GM18858 (cell line): Measurements from ENCODE around the gene TMEM182.

Experiments used
- ATAC-seq: cut with Tn5 transposase; IDR thresholded peaks from one replicate; pipeline ENCODE4 v1.9.1; 2021; ENCODE audit not compliant: unreplicated experiment

Gene TMEM182

DNA sequence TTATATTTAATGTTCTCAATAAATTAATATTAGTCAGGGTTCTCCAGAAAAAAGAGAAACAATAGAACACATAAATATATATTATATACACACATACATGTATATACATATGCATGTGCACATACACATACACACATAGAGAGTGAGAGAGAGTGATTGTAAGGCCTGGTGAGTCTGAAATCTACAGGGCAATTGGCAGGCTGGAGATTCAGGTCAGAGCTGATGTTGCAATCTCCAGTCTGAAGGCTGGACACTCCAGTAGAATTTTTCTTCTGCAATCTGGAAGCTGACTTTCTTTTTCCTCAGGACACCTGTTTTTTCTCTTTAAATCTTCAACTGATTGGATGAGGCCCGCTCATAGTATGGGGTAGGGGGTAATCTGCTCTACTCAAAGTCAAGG is 3.2 kb downstream of the TMEM182 start:
- no peak for ATAC-seq

- ATAC-seq: no peak
These were observed 6.4 kb downstream of the TMEM182 start for GRCh38 chr2:102768253-102768652.

DNA sequence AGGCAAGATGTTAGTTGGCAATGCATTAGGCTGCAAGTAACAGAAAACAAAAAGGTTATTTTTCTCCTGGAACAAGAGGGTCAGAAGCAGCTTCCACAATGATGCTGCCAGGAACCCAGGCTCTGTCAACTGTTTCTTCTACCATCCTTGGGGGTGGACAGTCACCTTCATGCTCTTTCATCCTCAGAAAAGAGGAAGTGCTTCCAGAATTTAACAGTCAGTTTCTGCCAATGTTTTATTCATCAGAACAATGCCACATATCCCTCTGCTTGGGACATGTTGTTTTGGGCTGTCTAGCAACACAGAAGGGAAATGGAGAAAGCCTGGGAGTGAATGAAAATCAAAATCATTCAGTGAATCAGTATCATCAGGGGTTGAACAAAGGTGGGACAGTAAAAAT is 7.1 kb downstream of the TMEM182 start:
- ATAC-seq: no peak

DNA sequence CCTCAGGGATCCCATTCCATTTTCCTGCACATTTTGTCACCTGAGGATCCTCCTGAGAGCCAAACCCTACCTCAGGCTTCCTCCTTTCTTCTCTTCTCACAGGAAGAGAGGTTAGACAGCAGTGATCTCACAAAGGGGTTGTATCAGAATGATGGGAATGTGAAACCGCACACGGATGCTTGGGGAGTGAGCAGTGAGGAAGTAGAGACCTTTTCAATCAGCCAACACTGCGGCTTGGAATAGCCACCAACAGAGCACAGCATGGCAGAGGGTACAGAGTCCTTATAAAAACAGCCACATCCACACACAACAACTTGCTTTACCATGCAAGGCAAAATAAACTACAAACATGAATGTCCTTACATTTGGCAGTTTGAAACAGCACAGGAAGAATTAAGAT is 8.7 kb downstream of the TMEM182 start:
- no peak for ATAC-seq

DNA sequence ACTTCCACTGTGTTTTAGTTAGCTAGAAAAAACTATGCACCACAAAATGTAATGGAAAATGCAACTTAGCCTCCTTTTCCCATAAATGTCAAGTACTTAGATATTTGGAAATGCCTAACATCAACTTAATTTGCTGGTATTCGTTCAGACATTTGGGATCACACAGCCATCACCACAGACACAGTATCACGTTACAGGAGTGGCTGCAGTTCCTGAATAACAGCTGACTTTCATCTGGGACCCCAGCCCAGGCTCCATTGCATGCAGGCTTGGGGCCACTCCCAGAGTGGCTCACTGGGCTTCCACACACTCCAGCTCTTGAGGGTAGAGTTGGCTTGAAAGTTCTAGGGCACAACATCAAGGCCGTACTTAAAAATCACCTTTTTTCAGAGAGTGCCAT is 9.3 kb downstream of the TMEM182 start:
- no peak for ATAC-seq

- ATAC-seq: no peak
These were observed 10.8 kb downstream of the TMEM182 start for GRCh38 chr2:102772659-102773058.

DNA sequence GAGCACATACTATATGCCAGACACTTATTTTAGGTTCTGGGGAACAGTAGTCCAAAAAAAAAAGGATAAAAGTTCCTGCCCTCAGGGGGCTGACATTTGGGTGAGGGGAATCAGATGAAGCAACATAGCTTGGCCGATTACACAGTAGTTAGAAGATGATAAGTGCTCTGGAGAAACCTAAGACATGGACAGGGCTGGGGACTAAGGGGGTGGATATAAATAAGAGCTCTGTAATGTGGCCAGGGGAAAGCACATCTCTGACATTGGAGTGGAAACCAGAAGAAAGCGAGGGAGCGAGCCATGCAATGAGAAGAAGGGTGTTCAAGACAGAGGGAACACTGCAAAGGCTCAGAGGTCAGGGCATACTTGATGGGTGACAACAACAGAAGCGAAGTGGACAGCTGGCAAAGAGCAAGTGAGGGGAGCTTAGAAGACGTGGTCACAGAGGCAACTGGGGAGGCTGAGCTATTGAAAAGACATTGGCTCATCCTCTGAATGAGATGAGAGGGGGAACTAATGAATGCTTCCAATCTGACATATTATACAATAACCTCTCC is 11.4 kb downstream of the TMEM182 start:
- no peak for ATAC-seq

- no peak for ATAC-seq
These were observed 16.4 kb downstream of the TMEM182 start for GRCh38 chr2:102778260-102778659.

GRCh38 chr2:102780467-102780866 is 18.6 kb downstream of the TMEM182 start:
- no peak for ATAC-seq

DNA sequence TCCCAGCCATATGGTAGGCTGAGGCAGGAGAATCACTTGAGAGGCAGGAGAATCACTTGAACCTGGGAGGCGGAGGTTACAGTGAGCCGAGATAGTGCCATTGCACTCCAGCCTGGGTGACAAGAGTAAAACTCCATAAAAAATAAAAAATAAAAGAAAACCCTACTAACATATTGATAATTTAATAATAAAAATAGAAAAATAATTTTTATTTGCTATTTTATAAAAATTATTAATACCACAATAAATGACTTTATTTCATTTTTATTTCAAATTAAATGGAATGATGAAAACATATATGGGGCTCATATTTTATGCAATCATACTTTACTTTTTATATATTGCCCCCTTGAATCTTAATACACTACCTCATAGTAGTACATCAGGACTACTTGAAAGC is 20.4 kb downstream of the TMEM182 start:
- no peak for ATAC-seq

DNA sequence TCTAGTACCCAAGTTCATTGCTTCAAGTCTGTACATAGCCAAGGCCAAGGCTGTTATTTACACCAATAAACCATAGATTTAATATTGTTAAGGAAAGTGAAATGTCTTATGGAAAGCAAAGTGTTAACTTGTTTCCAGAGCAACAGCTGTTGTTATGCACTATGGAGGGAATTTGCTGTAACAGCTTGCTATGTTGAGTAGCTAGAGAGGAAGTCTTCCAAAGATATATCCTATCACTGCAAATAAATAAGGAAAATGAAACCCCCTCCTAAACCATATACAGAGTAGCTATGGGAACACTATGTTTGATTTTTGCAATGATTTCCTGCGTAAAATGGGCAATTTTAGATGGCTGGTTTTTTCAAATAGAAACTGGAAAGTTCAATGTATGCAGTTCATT is 21.1 kb downstream of the TMEM182 start:
- no peak for ATAC-seq

- ATAC-seq: no peak
These were observed 21.8 kb downstream of the TMEM182 start for GRCh38 chr2:102783506-102784183.

GRCh38 chr2:102784940-102785339 is 23.1 kb downstream of the TMEM182 start:
- ATAC-seq: no peak

GRCh38 chr2:102788216-102788884 is 26.5 kb downstream of the TMEM182 start:
- ATAC-seq: no peak

DNA sequence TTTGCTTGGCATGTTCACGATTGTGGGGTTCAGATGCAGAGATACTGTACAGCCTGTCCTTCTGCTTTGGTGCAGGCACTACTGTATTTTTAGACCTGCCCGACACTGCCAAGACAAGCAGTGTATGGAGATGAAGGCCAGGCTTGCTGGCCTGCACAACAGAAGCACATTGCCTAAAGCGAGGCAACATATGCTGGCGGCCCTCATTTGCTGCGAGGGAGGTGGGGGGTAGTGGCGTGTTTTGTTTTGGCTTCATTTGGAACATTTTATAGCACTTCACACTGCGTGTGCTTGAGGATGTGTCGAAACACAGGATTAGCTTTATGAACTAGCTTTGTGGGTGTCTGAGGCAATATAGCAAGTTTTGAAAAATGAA is 27.0 kb downstream of the TMEM182 start:
- no peak for ATAC-seq

- no peak for ATAC-seq
These were observed 27.7 kb downstream of the TMEM182 start for GRCh38 chr2:102789349-102790090.

- ATAC-seq: no peak
These were observed 28.2 kb downstream of the TMEM182 start for GRCh38 chr2:102790091-102790455.

DNA sequence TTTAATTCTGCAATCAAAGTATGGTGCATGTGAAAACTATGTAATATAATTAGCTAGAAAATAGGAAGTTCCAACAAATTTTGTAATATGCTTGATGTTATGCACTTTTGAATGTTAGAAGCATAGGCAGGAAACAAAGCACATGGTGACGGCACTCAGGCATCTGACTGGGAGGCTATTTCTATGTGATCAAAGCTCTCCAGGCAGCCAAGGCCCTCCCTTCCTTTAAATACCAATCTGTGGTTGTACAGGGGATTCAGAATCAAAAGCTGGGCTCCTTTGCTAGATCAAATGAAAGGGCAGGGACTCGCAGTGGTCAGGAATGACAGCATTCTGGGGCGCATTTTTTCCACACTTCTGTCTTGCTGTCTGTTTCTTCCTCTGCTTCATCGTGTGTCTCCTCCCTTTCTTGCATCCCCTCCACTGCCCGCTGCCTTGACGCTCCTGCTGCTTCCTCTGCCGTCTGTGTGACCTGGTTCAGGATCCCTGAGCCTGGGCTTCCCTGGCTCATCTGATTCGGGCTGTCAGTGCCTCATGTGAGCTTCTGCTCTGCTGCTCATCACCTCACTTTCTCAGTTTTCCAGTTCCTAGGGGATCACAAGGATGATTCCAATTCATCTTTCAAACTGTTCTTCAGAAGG is 30.9 kb downstream of the TMEM182 start:
- ATAC-seq: no peak

- ATAC-seq: no peak
These were observed 33.8 kb downstream of the TMEM182 start for GRCh38 chr2:102795641-102796040.

- no peak for ATAC-seq
These were observed 34.5 kb downstream of the TMEM182 start for GRCh38 chr2:102796337-102796736.

DNA sequence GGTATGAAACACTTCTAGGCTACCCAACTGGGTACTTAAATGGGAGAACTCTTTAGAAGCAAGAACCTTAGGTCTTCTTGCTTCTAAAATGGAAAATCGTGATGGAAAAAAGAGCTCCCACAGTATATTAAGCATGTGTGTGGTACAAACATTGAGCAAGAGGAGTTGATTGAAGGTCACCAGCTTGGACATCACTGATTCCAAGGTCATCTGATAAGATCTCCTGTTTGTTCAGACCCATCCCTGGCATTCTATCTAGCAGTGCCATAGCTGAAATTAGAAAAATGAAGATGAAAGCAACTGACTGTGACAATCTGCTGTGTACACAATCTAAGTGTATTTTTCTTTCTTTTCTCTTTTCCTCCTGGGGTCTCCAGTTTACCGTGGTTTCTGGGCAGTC is 35.7 kb downstream of the TMEM182 start:
- ATAC-seq: no peak

DNA sequence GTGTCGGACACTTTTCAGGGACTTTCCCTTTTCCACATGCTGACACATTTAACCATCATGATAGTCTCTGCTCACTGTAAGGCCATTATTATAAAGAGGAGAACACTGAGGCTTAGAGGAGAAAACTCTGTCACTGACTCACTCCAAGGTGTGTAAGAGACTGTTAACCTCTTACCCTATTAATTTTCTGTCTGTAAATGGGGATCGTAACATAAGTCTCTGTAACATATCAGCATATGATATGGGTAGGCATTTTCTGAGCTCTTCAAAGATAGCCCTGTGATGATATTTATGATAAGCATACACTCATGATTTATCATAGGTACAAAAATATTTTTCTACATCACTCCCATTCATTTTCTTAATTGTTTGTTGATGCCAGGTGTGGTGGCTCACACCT is 36.4 kb downstream of the TMEM182 start:
- no peak for ATAC-seq
